NCI-H510A (cell line): ENCODE results near the gene SLC66A3.

Experiments used
- DNase-seq: peaks from one replicate; lab custom pipeline; 2025; lab: John Stamatoyannopoulos, UW

SLC66A3 gene

GRCh38 chr2:11214770-11215169 is 59.5 kb downstream of the SLC66A3 start:
- DNase-seq = no peak

- no peak for DNase-seq
Measured at GRCh38 chr2:11215407-11215806, 60.1 kb downstream of the SLC66A3 start.

- no peak for DNase-seq
Measured at GRCh38 chr2:11220445-11220844, 65.2 kb downstream of the SLC66A3 start.

GRCh38 chr2:11222845-11223244 is 67.6 kb downstream of the SLC66A3 start:
- no peak for DNase-seq

GRCh38 chr2:11224887-11225286 is 69.6 kb downstream of the SLC66A3 start:
- DNase-seq = no peak

- DNase-seq = no peak
Measured at GRCh38 chr2:11227595-11227994, 72.3 kb downstream of the SLC66A3 start.
